Umbilical cord (tissue), 2 donors: ENCODE results near the gene ARID4B. TPM values are rescaled to one million over a fixed set of nuclear protein-coding genes. Genes with fewer than 3 reads are reported as not detected.
"Not testable (repeated sequence)": the region's sequence is repeated elsewhere in the genome, so short reads cannot be mapped to it uniquely, and the experiment has no call there.

Source experiments
- DNase-seq: peaks from one replicate; pipeline ENCODE4 v3.0.0-alpha.2; 2015; ENCODE audit warnings: low spot score
- total RNA-seq: library from RNA; depleted of rRNA; stranded (reverse); fragments of >200 nt; gene quantifications from one replicate; pipeline ENCODE4 v1.2.3, GENCODE V29; 2014; ENCODE audit warnings: low replicate concordance; ENCODE audit not compliant: insufficient read depth

The ARID4B gene
- total RNA-seq, 1 donor from 2014 or later, result 49.8 TPM

DNA sequence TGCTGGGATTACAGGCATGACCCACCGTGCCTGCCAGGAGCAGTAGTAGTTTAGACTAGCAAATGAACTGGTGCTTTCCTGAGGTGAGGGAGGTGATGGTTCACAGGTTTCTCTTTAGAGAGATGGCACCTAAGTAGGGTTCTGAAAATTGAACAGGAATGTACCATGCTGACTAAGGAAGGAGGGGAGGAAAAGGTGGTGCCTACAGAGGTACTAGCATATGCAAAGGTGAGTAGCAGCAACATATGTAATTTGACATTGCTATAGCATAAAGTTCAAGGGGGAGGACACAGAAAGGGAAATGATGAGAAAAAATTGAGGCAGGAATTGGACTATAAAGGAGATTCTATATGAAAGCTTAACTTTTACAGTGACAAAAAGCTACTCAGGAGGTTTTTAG is 101.0 kb downstream of the ARID4B start:
- DNase-seq, result no peak

- DNase-seq, result no peak
Observed at GRCh38 chr1:235225299-235225698, 102.7 kb downstream of the ARID4B start.

GRCh38 chr1:235221653-235222375 is 106.2 kb downstream of the ARID4B start:
- DNase-seq, result no peak

DNA sequence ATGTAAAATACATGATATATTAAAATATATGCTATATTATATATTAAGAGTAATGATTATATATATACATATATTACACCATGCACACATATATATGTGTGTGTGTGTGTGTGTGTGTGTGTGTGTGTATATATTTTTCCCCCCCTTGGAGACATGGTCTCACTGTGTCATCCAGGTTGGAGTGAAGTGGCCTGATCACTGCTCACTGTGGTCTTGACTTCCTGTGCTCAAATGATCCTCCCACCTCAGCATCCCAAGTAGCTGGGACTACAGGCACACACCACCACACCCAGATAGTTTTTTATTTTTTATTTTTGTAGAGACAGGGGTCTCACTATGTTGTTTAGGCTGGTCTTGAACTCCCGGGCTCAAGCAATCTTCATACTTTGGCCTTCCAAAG is 112.5 kb downstream of the ARID4B start:
- no peak for DNase-seq

DNA sequence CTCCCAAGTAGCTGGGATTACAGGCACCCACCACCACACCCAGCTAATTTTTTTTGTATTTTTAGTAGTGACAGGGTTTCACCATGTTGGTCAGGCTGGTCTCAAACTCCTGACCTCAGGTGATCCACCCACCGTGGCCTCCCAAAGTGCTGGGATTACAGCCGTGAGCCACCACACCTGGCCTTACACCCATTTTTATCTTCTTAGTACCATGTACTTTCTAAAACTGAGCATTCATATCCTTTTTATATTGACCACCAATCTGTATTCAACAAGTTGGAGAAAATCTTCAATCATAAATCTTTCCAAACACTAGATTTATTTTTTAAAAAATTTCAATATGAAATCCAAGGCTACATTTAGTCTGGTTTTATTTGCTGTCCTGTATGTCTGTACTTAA is 113.0 kb downstream of the ARID4B start:
- not testable (repeated sequence) for DNase-seq

- DNase-seq, result no peak
Observed at GRCh38 chr1:235213752-235214151, 114.2 kb downstream of the ARID4B start.

- no peak for DNase-seq
Observed at GRCh38 chr1:235211517-235211916, 116.5 kb downstream of the ARID4B start.

- DNase-seq, result no peak
Observed at GRCh38 chr1:235207209-235207565, 120.8 kb downstream of the ARID4B start.

GRCh38 chr1:235206533-235207208 is 121.3 kb downstream of the ARID4B start:
- DNase-seq, result no peak

GRCh38 chr1:235205687-235206086 is 122.3 kb downstream of the ARID4B start:
- no peak for DNase-seq

DNA sequence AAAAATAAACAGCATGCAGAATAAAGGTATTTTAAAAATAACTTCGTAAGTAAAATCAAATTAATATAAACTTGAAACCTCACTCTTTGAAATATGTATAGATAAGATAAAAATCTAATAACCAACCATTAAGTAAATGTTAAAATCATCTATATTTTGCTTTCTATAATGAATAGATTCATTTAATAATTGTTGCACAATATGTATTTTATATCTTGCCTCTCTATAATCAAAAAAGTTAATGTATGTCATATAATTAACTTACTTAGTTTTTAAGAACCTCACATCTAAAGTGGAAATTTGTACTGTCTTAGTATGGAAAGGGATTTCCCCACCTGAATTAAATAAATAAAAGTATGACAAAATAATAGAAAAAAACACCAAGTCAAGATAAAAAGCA is 124.6 kb downstream of the ARID4B start:
- no peak for DNase-seq

DNA sequence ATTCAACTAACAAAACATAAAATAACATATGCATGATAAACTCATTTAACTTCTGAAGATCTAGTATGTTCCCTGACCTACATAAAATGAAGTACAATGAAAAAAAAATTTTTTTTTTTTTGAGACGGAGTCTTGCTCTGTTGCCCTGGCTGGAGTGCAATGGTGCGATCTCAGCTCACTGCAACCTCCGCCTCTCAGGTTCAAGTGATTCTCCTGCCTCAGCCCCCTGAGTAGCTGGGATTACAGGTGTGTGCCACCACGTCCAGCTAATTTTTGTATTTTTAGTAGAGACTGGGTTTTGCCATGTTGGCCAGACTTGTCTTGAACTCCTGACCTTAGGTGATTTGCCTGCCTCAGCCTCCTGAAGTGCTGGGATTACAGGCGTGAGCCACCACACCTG is 125.5 kb downstream of the ARID4B start:
- DNase-seq, result not testable (repeated sequence)

DNA sequence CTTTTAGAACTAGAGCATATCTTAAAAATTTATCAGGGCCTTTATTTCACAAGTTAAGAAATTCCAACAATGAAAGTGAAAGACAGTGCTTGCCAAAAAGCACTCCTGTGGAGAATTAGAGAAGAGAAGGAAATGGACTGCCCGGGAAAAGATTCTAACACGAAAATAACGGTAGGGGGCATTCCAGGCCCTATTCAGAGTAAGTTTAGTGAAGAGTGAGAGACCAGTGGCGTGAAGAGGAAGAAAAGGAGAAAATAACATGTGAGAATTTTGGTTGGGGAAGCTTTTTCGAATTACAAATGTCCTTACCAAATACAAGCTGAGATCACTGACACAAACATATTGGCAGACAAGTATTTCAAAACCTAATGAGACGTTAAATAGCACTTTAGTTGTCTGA is 128.5 kb downstream of the ARID4B start:
- no peak for DNase-seq

GRCh38 chr1:235190431-235190830 is 137.5 kb downstream of the ARID4B start:
- no peak for DNase-seq

DNA sequence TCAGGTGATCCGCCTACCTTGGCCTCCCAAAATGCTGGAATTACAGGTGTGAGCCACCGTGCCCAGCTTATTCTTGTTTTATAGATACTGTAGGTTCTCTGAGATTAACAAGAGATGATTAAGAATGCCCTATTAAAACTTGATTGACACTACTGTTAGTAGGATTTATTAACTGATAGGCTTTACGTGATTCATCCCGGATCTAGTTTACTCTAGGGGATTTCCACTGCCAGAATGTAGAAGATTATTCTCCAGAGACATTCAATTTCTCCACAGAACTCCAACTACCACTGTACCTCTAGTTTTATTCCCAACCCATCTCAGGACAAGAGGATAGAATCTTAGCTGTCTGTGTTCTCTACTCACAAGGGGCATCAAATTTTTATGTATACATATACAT is 140.7 kb downstream of the ARID4B start:
- DNase-seq, result no peak

DNA sequence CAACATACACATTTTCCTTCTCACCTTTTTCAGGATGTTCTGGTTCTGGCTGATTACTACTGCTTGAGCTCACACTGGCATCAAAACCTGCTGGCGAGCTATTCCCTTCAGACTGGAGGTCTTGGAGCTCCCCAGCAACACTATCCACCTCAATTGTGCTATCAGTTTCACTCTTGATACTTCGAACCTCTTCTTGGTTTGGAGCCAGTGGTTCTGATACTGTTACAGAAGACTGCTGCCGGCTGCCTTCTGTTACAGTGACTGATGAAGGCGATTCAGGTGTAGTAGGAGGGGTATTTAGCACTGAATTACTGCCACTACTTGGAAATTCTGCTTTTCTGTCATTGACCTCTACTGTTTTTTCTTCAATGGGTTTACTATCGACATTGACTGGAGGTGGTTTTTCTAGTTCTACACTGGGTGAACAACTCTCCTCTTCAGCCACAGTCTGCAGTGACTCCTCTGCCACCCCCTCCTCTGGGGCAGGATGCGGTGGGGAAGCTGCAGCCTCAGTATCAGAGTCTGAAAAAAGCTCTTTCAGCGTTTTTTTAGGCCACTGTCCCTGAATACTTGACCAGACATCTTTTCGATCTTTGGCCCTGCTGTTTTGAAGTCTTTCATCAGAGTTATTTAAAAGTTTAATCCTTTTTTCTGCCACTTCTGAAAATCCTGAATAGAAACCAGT is 146.3 kb downstream of the ARID4B start:
- DNase-seq, result no peak

- DNase-seq, result no peak
Observed at GRCh38 chr1:235180916-235181460, 147.0 kb downstream of the ARID4B start.

DNA sequence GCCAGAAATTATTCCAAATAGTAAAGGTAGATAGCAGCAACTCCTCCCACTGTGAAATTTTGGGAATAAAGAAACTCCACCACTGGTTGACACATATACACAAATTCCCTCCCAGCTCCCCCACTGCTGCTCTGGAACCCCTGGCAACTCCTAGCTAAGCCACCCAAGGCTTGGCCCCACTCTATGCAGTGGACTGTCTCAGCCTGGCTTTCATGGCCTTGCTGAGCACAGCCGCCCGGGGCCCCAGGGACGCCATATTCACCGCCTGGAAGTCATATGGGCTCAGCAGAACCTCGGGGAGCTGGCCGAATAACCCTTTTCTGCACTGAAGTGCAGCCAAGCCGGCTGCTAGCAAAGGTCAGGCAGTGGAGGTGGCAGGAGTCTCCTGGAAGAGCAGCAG is 151.5 kb downstream of the ARID4B start:
- DNase-seq, result no peak

DNA sequence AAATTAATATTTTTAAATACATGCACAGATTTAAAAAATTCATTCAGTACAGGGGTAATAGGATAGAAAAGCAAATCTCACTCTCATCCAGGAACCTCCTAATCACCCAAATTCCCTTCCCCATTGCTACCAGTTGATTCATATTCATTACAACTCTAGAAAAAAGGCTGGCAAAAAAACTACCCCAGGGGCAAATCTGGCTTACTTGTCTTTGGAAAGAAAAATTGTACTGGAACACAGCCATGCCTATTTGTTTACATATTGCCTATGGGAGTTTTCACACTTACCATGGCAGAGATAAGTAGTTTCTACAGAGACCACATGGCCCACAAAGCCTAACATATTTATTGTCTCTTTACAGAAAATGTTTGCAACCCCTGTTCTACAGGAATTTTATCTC is 158.0 kb downstream of the ARID4B start:
- DNase-seq, result no peak

GRCh38 chr1:235168375-235168774 is 159.6 kb downstream of the ARID4B start:
- DNase-seq, result no peak

DNA sequence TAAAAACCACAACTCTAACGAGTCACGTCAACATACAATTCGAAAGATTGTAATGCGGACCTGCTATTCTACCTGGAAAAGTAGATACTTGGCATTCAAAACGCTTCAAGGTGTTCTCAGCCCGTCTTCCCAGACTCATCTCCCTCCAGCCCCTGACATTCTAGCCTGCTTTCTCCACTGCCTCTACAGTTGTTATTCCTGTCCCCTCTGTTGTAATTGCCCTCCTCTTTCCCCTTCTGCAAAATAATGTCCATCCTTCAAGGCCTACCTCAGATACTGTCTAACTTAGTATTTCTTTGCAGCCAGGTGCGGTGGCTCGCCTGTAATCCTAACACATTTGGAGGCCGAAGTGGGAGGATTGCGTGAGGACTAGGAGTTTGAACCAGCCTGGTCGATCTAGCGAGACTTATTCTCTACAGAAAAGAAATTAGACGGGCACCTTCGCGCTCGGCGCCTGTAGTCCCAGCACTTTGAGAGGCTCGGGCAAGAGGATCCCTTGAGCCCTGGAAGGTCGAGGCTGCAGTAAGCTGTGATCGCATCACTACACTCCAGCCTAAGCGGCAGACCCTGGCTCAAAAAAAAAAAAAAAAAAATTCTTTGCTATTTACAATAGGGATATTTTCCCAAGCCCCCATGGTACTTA is 166.2 kb downstream of the ARID4B start:
- DNase-seq, result no peak
